SW 1271 (cell line): ENCODE results near the gene UBTF.

Experiments
- DNase-seq, 2 experiments: peaks; one replicate each; lab custom pipeline; 2025; lab: John Stamatoyannopoulos, UW

UBTF gene

GRCh38 chr17:44171931-44172455, 47.5 kb downstream of the UBTF start:
- DNase-seq = no peak

- DNase-seq = no peak
These were observed 48.8 kb downstream of the UBTF start, which contains the start of gene ASB16 for GRCh38 chr17:44170499-44171201. ASB16 (plus strand) TSS chr17:44170704; CDS start chr17:44170790, 86 bp downstream.

GRCh38 chr17:44170135-44170498, 49.4 kb downstream of the UBTF start:
- DNase-seq = no peak

- DNase-seq = no peak
These were observed 52.2 kb downstream of the UBTF start for GRCh38 chr17:44167181-44167861.

- no peak for DNase-seq
These were observed 55.0 kb downstream of the UBTF start for GRCh38 chr17:44164476-44164875.

- no peak for DNase-seq
These were observed 59.8 kb downstream of the UBTF start for GRCh38 chr17:44159519-44160210.

- no peak for DNase-seq
These were observed 64.0 kb downstream of the UBTF start for GRCh38 chr17:44155488-44155887.
